Cardiac fibroblast (primary cell): Measurements from ENCODE around the gene ERICH3.

Experiments
- DNase-seq, 2 donors: peaks; one replicate each; pipeline versions ENCODE4 v3.0.0 to v3.0.0-alpha.2; 2010; ENCODE audit warnings: low read depth in 2 of 2
- H3K4me3 ChIP-seq, 2 donors: replicated peaks in 1 of 2; 1 replicate in 1 of 2; 2 replicates in 1 of 2; pipeline ENCODE4 v1.5.1; 2011; ENCODE audit warnings: low read depth in 2 of 2, low read length in 2 of 2, mild to moderate bottlenecking in 2 of 2, moderate library complexity in 1 of 2
- CTCF ChIP-seq: IDR thresholded peaks from one replicate; pipeline ENCODE4 v1.5.1; 2011; ENCODE audit warnings: low read depth, mild to moderate bottlenecking, low read length, inconsistent platforms

Gene ERICH3

DNA sequence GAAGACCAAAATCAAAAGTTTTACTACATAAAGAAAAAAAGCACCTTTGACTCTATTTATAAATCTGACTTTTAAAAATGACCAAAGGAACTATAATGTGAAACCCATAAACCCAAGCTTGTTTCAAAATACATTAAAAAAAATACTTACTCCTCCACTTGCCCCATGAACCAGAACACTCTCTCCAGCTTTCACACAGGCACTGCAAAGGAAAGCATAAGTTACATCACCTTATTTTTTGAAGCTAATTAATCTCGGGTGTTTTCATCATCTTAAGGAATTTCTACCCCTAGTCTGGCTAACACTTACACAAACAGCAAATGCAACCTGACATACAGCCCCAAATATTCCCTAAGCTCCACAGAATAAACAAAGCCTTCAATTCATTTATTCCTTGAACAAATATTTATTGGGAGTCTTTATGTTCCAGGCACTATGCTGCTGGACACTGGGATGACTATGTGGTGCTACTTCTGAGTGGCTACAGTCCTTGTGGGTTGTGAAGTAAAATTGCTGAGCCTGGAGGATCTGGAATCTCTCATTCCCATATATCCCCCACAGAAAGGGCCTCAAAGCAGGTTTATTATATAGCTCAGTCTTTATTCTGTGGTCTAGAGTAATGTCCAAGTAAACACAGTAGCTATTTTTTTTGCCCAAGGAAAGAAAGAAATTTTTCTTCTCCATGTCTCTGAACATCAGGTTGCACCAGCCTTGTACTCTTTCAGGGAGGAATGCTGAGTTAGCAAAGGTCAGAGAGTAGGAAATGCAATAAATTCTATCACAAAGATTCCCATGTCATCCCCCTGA, 41.0 kb upstream of the ERICH3 start:
- TF ChIP-seq CTCF: no peak
- DNase-seq: no peak
- no peak overlapping the region for H3K4me3 ChIP-seq

DNA sequence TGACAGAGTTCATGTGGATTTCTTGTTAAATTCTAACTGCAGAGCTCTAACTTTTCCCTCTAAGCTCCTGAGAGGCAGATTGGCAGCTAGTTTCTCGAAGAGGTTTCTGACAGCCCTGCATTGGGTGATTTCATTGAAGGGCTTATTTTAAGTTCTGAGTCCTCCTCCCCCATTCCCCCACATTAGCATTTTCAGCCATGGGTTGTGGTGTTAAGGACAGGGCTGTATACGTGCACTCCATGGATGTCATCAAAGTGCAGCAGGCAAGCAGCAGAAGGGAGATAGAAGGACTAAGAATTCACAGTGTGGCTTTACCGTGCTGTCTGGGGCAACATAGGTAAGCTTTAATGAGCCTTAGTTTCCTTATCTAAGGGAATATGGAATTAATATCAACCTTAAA, 40.3 kb upstream of the ERICH3 start:
- no peak for TF ChIP-seq CTCF
- H3K4me3 ChIP-seq: no peak overlapping the region
- DNase-seq: no peak

GRCh38 chr1:74712881-74713280, 39.3 kb upstream of the ERICH3 start:
- TF ChIP-seq CTCF: no peak
- no peak overlapping the region for H3K4me3 ChIP-seq
- no peak for DNase-seq

DNA sequence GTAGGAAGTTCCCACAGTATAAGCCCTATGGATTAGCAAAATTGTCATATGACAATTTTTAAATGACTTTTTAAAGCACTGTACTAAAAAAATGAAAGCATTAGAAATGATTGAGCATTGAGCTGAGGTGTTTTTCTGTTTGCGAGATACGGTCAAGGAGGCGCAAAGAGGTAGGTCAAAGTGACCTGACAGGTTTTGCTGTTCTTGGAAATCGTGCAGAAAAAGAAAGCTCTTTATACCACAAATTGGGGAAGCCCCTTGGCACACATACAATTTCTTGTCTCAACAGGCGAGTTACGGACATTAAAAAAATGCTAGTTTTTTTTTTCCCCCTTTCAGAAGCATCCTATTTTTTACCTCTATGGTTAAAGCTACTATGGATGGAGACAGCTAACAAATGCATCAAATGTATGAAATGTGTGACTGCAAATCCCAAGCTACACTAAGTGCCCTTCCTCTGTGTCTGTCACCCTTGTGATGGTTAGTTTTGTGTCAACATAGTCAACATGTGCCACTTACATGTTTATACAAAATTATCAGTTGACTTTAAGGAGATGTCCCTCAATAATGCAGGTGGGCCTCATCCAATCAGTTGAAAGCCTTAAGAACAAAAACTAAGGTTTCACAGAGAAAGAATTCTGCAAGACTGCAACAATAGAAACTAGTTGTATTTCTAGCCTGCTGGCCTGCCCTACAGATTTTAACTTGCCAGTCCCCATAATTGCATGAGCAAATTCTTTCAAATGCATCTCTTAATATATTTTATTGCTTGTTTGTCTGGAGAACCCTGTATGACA, 30.0 kb upstream of the ERICH3 start:
- no peak overlapping the region for H3K4me3 ChIP-seq
- no peak for TF ChIP-seq CTCF
- no peak for DNase-seq

DNA sequence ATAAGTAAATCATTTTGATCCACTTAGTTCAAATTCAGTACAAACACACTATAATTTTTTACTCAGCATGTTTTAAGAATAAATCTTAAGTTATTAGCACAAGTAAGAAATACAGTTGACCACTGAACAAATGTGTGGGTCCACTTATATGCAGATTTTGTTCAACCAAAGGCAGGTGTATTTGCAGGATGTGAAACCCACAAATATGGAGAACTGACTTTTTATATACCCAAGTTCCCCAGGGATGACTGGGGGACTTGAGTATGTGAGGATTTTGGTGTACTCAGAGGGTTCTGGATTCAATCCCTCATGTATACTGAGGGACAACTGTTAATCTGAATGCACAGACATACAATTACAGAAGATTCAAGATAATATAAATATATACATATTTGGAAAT, 25.7 kb upstream of the ERICH3 start:
- no peak for DNase-seq
- H3K4me3 ChIP-seq: no peak overlapping the region
- TF ChIP-seq CTCF: no peak

- TF ChIP-seq CTCF: no peak
- H3K4me3 ChIP-seq: no peak overlapping the region
- DNase-seq: no peak
These were observed 24.2 kb upstream of the ERICH3 start for GRCh38 chr1:74697832-74698231.
